Activated B cell treated with CpG ODN at 0.5 μM for 24 hours (primary cell): Measurements from ENCODE around the gene ESRRA. TPM values are rescaled to one million over a fixed set of nuclear protein-coding genes. Genes with fewer than 3 reads are reported as not detected.

ENCODE experiments used
- ATAC-seq: fragments of 200-7000 bp; cut with Tn5 transposase; one replicate; pipeline ENCODE4 v1.10.0; 2021; ENCODE audit warnings: low read depth, mild to moderate bottlenecking, moderate library complexity
- CTCF ChIA-PET: fragments of 350-600 bp; sonication (Branson Sonifier 250); formaldehyde crosslinking; loops from one replicate; lab custom pipeline; 2021; ENCODE audit warnings: antibody characterized with exemption; lab: Charles Lee
- POLR2A ChIA-PET: fragments of 350-600 bp; sonication (Branson Sonifier 250); formaldehyde crosslinking; loops from one replicate; lab custom pipeline; 2021; ENCODE audit warnings: antibody characterized with exemption; lab: Charles Lee
- DNase-seq: peaks from one replicate; pipeline ENCODE4 v3.0.0; 2022
- H3K27ac Mint-ChIP-seq: one replicate; pipeline ENCODE4 v1.8.0; 2020; ENCODE audit warnings: mixed read lengths
- H3K27me3 Mint-ChIP-seq: one replicate; pipeline ENCODE4 v1.8.0; 2021; ENCODE audit warnings: mixed read lengths
- H3K36me3 Mint-ChIP-seq: one replicate; pipeline ENCODE4 v1.8.0; 2021; ENCODE audit warnings: low read depth, mixed read lengths
- H3K4me1 Mint-ChIP-seq: one replicate; pipeline ENCODE4 v1.8.0; 2021; ENCODE audit warnings: mixed read lengths
- H3K4me3 Mint-ChIP-seq: one replicate; pipeline ENCODE4 v1.8.0; 2020; ENCODE audit warnings: mild to moderate bottlenecking, mixed read lengths
- H3K9me3 Mint-ChIP-seq: one replicate; pipeline ENCODE4 v1.8.0; 2020; ENCODE audit warnings: mixed read lengths
- CTCF ChIP-seq: fragments of 200-600 bp; IDR thresholded peaks from one replicate; pipeline ENCODE4 v1.8.0; 2022; ENCODE audit warnings: antibody characterized with exemption, mild to moderate bottlenecking
- intact Hi-C: fragments of 100-400 bp; cut with micrococcal nuclease; formaldehyde crosslinking; loops from one replicate; pipeline ENCODE4 v1.15.1; 2024
- total RNA-seq: library from RNA; stranded (reverse); gene quantifications from 2 replicates; pipeline ENCODE4 v1.2.3, GENCODE V29; 2022

ESRRA gene
- total RNA-seq, 1 donor from 2014 or later = 48.3 TPM

GRCh38 chr11:64351136-64351631 lies 45.9 kb downstream of the ESRRA start:
- ATAC-seq = peak; percentile 29

GRCh38 chr11:64352099-64352994 lies 47.0 kb downstream of the ESRRA start:
- no peak for ATAC-seq
- no peak for DNase-seq
- intact Hi-C loops = no loop called here
- POLR2A ChIA-PET = interaction anchor here (0.7 to 6.0 kb wide), 6 partner anchors 8 to 48 kb away, joined by 3 to 61 read pairs (median 4); partner anchors contain the start of genes CCDC88B, PRDX5 and TRMT112
- no peak for TF ChIP-seq CTCF
- no peaks in the 10 kb centered on the region for H3K9me3 Mint-ChIP-seq
- no peak overlapping the region for H3K27ac Mint-ChIP-seq
- H3K36me3 Mint-ChIP-seq = peaks cover 32% of the 10 kb centered on the region
- peaks cover 11% of the 10 kb centered on the region for H3K4me1 Mint-ChIP-seq
- no peaks in the 10 kb centered on the region for H3K27me3 Mint-ChIP-seq
- no peak overlapping the region for H3K4me3 Mint-ChIP-seq
- CTCF ChIA-PET = interaction anchor here (9.3 kb wide), 1 partner anchor 35 kb away, joined by 138 read pairs; the partner anchor contains the start of genes PRDX5 and TRMT112

More at GRCh38 chr11:64351136-64351631, 45.9 kb downstream of the ESRRA start:
- no peak for TF ChIP-seq CTCF
- POLR2A ChIA-PET = interaction anchor here (6.0 kb wide), 1 partner anchor 10 kb away, joined by 43 read pairs; the partner anchor contains the start of gene CCDC88B
- no peak for DNase-seq
- Mint-ChIP-seq H3K4me3 (no peak overlapping the region), H3K4me1 (peaks cover 7% of the 10 kb centered on the region), H3K36me3 (peaks cover 32% of the 10 kb centered on the region), H3K27ac (no peak overlapping the region), H3K27me3 (no peaks in the 10 kb centered on the region), H3K9me3 (no peaks in the 10 kb centered on the region)
- CTCF ChIA-PET = interaction anchor here (9.3 kb wide), 1 partner anchor 34 kb away, joined by 138 read pairs; the partner anchor contains the start of genes PRDX5 and TRMT112
- intact Hi-C loops = no loop called here

- H3K27ac Mint-ChIP-seq = no peak overlapping the region
- H3K9me3 Mint-ChIP-seq = no peaks in the 10 kb centered on the region
- H3K36me3 Mint-ChIP-seq = peaks cover 32% of the 10 kb centered on the region
- intact Hi-C loops = no loop called here
- H3K4me1 Mint-ChIP-seq = peaks cover 16% of the 10 kb centered on the region
- no peak for TF ChIP-seq CTCF
- POLR2A ChIA-PET = interaction anchor here (0.7 to 6.0 kb wide), 5 partner anchors 9 to 49 kb away, joined by 3 to 61 read pairs (median 4); partner anchors contain the start of genes CCDC88B, PRDX5 and TRMT112
- no peak overlapping the region for H3K4me3 Mint-ChIP-seq
- ATAC-seq (no peak), DNase-seq (no peak)
- no peaks in the 10 kb centered on the region for H3K27me3 Mint-ChIP-seq
- CTCF ChIA-PET = interaction anchor here (0.8 to 9.3 kb wide), 5 partner anchors 10 to 148 kb away, joined by 3 to 138 read pairs (median 4); partner anchors contain the start of genes FERMT3, PRDX5 and TRMT112
Measured at GRCh38 chr11:64352995-64353714, 47.8 kb downstream of the ESRRA start.

- ChIA-PET POLR2A (interaction anchor here (1.0 to 6.0 kb wide), 6 partner anchors 9 to 94 kb away, joined by 3 to 61 read pairs (median 6); partner anchors contain the start of genes CCDC88B, ESRRA, PRDX5 and TRMT112), CTCF (interaction anchor here (0.8 to 9.3 kb wide), 10 partner anchors 11 to 149 kb away, joined by 3 to 138 read pairs (median 9); partner anchors contain the start of genes CATSPERZ, FERMT3, PRDX5 and TRMT112)
- peaks cover 22% of the 10 kb centered on the region for H3K4me1 Mint-ChIP-seq
- no peak for ATAC-seq
- H3K9me3 Mint-ChIP-seq = no peaks in the 10 kb centered on the region
- H3K27ac Mint-ChIP-seq = no peak overlapping the region
- no peak for TF ChIP-seq CTCF
- H3K27me3 Mint-ChIP-seq = no peaks in the 10 kb centered on the region
- no peak overlapping the region for H3K4me3 Mint-ChIP-seq
- no peak for DNase-seq
- peaks cover 28% of the 10 kb centered on the region for H3K36me3 Mint-ChIP-seq
- intact Hi-C loops = no loop called here
Measured at GRCh38 chr11:64353715-64354506, 48.6 kb downstream of the ESRRA start.
